AG04450 (cell line): Measurements from ENCODE around the gene CCDC9B. TPM values are rescaled to one million over a fixed set of nuclear protein-coding genes. Genes with fewer than 3 reads are reported as not detected.

ENCODE experiments used
- CTCF ChIA-PET: fragments of 300-600, 350-600 bp; formaldehyde crosslinking; extraction: SDS; loops from one replicate; lab custom pipeline; 2022; ENCODE audit warnings: antibody characterized with exemption, inconsistent platforms; lab: Charles Lee
- POLR2A ChIA-PET: fragments of 350-600 bp; formaldehyde crosslinking; extraction: SDS; loops from one replicate; lab custom pipeline; 2021; ENCODE audit warnings: antibody characterized with exemption, inconsistent platforms; lab: Yijun Ruan, JAX
- DNase-seq: peaks from one replicate; pipeline ENCODE4 v3.0.0-alpha.2; 2011; ENCODE audit warnings: low read depth, low spot score
- H3K27ac ChIP-seq: one replicate; pipeline ENCODE4 v1.5.1; 2012; ENCODE audit warnings: low read depth, low read length, control low read depth
- H3K27me3 ChIP-seq: one replicate; pipeline ENCODE4 v1.6.0; 2012; ENCODE audit warnings: low read length; ENCODE audit not compliant: control insufficient read depth, insufficient read depth
- H3K4me3 ChIP-seq: 2 replicates; pipeline ENCODE4 v1.5.1; 2011; ENCODE audit warnings: mild to moderate bottlenecking, low read depth, low read length, control low read depth
- H3K9me3 ChIP-seq: 2 replicates; pipeline ENCODE4 v1.5.1; 2012; ENCODE audit warnings: low read length; ENCODE audit not compliant: control insufficient read depth, insufficient read depth
- polyA plus RNA-seq: library from polyadenylated mRNA; depleted of rRNA; stranded (reverse); fragments of >200 nt; gene quantifications from 2 replicates; pipeline ENCODE4 v1.2.3, GENCODE V29; 2011
- TF ChIP-seq, protein P1 (sequence below): IDR thresholded peaks from 2 replicates; pipeline ENCODE4 v1.5.1; 2011; ENCODE audit warnings: low read depth, low read length, control low read depth, inconsistent platforms

CCDC9B gene
- polyA plus RNA-seq, 1 experiment = 5.5 TPM

DNA sequence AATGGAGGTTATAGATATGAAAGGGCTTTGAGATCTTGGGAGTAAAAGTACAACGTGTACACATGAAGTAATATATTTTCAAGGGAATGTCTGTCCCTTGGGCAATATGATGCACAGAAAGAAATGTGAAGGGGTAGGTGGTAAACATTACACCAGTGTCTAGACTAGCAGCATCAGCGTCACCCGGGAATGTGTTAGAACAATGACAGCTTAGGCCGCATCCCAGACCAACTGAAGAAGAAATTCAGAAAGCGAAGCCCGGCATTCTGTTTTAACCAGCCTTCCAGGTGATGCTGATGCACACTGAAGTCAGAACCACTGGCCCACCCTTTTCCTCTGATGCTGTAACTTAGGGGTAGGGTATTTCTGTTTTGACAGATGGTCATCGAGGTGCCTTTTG lies 10.9 kb downstream of the CCDC9B start:
- ChIA-PET CTCF (interaction anchor here (0.9 to 4.1 kb wide), 2 partner anchors 10 to 15 kb away, joined by 3 to 50 read pairs; partner anchors contain the start of gene CCDC9B), POLR2A (interaction anchor here (7.6 kb wide), 1 partner anchor 10 kb away, joined by 101 read pairs; the partner anchor contains the start of gene CCDC9B)
- no peak for DNase-seq
- TF ChIP-seq, protein P1, sequence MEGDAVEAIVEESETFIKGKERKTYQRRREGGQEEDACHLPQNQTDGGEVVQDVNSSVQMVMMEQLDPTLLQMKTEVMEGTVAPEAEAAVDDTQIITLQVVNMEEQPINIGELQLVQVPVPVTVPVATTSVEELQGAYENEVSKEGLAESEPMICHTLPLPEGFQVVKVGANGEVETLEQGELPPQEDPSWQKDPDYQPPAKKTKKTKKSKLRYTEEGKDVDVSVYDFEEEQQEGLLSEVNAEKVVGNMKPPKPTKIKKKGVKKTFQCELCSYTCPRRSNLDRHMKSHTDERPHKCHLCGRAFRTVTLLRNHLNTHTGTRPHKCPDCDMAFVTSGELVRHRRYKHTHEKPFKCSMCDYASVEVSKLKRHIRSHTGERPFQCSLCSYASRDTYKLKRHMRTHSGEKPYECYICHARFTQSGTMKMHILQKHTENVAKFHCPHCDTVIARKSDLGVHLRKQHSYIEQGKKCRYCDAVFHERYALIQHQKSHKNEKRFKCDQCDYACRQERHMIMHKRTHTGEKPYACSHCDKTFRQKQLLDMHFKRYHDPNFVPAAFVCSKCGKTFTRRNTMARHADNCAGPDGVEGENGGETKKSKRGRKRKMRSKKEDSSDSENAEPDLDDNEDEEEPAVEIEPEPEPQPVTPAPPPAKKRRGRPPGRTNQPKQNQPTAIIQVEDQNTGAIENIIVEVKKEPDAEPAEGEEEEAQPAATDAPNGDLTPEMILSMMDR = no peak
- Histone ChIP-seq H3K27me3 (no peaks in the 10 kb centered on the region), H3K27ac (peak overlapping the region; percentile 24), H3K9me3 (no peaks in the 10 kb centered on the region), H3K4me3 (no peak overlapping the region)

DNA sequence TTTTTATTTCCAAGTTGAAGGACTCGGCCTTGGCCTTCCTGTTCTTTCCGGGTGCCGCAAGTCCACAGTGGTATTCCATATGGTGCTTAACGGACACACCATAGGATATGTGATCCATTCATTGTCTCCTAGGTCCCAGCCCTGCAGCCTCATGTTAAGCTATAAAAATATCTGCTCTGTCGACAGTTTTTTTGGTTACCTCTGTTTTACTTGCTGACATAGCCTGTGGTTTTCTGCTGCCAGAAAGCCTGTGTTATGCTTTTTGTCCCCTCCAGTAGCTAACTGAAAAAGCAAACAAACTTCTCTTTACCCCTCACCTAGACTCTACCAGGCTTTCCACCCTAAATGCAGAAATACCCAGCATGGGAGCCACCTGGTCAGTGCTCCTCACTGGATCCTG lies 12.0 kb downstream of the CCDC9B start:
- no peak for DNase-seq
- peak overlapping the region; percentile 62 for H3K27ac ChIP-seq
- no peaks in the 10 kb centered on the region for H3K27me3 ChIP-seq
- TF ChIP-seq, protein P1 = no peak
- POLR2A ChIA-PET = interaction anchor here (1.0 to 7.6 kb wide), 3 partner anchors 11 to 16 kb away, joined by 3 to 101 read pairs (median 5); partner anchors contain the start of gene CCDC9B
- no peak overlapping the region for H3K4me3 ChIP-seq
- CTCF ChIA-PET = interaction anchor here (0.9 to 4.1 kb wide), 5 partner anchors 11 to 54 kb away, joined by 3 to 50 read pairs (median 6); partner anchors contain the start of gene CCDC9B
- H3K9me3 ChIP-seq = no peaks in the 10 kb centered on the region

DNA sequence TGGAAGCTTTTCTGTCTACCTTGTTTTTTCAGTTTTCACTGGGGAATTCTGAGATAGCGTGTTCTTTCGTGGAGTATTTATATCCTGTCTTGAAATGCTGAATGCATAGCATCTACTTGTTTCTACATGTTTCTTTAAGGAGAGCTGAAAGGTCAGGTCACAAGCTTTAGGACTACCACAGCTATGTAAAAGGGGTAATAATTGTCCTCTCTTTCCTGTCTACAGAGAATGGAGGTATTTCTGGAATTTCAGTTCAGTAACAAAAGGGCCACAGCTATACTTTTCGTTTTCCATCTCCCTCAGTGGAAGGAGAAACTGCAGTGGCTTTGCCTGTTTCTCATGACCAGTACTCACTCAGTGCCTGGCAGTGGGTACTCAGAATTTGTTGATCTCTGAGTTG lies 12.6 kb downstream of the CCDC9B start:
- H3K9me3 ChIP-seq = no peaks in the 10 kb centered on the region
- TF ChIP-seq, protein P1 = no peak
- peak overlapping the region; percentile 62 for H3K27ac ChIP-seq
- no peak for DNase-seq
- no peaks in the 10 kb centered on the region for H3K27me3 ChIP-seq
- ChIA-PET CTCF (interaction anchor here (1.0 to 4.1 kb wide), 5 partner anchors 11 to 53 kb away, joined by 3 to 50 read pairs (median 6); partner anchors contain the start of gene CCDC9B), POLR2A (interaction anchor here (1.0 to 7.6 kb wide), 3 partner anchors 12 to 17 kb away, joined by 3 to 101 read pairs (median 5); partner anchors contain the start of gene CCDC9B)
- no peak overlapping the region for H3K4me3 ChIP-seq

DNA sequence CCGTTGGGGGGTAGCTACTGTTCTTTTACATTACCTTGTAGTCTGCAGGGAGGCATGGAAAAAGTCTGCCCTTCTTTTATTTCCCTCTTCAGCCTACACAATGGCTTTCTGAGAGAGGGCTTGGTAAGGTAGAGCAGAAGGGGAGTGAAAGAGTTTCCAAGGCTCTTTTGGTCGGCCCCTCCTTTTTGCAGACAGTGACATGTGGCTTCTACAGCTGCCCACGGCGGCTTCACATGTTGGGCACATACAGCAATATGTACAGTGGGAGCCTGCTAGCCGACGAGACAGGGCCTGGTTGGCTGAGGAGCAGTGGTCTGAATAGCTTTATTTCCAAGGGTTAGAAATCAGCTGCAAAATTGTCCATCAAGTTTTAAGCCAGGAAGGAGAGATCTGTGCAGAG lies 13.3 kb downstream of the CCDC9B start:
- DNase-seq = no peak
- ChIA-PET CTCF (interaction anchor here (2.2 to 4.1 kb wide), 3 partner anchors 12 to 48 kb away, joined by 5 to 50 read pairs (median 11); partner anchors contain the start of gene CCDC9B), POLR2A (interaction anchor here (7.6 kb wide), 1 partner anchor 12 kb away, joined by 101 read pairs; the partner anchor contains the start of gene CCDC9B)
- Histone ChIP-seq H3K4me3 (0 out of 2 replicates have a peak overlapping the region, but pooled peaks have one; percentile 7), H3K27ac (peak overlapping the region; percentile 49), H3K9me3 (no peaks in the 10 kb centered on the region; the same call in 1 of the 2 replicates), H3K27me3 (no peaks in the 10 kb centered on the region)
- TF ChIP-seq, protein P1 = no peak

DNA sequence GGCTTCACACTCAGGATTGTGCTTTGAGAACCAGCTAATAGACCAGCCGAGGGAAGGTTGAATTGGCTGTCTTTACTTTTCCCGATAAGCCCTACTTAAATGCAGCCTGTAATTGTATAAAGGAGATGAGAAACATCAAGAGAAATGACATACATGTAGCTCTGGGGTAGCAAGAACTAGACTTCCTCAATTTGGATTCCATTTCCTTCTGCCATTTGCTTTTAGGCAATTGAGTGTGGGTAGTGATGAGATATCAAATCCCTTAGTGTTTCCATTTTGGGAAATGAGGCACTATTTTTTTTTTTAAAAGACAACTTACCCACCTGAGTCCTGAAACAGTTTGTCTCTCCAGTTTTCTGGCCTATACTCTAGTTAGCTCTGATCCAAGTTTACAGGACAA lies 15.0 kb downstream of the CCDC9B start:
- POLR2A ChIA-PET = interaction anchor here (7.6 kb wide), 1 partner anchor 14 kb away, joined by 101 read pairs; the partner anchor contains the start of gene CCDC9B

More for the DNA sequence above, 15.0 kb downstream of the CCDC9B start:
- Histone ChIP-seq H3K27ac (no peak overlapping the region), H3K9me3 (no peaks in the 10 kb centered on the region; the same call in 1 of the 2 replicates), H3K4me3 (no peak overlapping the region), H3K27me3 (no peaks in the 10 kb centered on the region)
- TF ChIP-seq, protein P1 = no peak
- CTCF ChIA-PET = interaction anchor here (1.3 to 2.2 kb wide), 3 partner anchors 13 to 47 kb away, joined by 5 to 18 read pairs (median 6); no protein-coding TSS in a partner anchor
- no peak for DNase-seq
